T follicular helper cell (primary cell): ENCODE data around the gene PHLDB2.

Experiments used
- DNase-seq: peaks from one replicate; pipeline ENCODE4 v3.0.0-alpha.2; 2020; ENCODE audit warnings: low read depth

Gene PHLDB2

DNA sequence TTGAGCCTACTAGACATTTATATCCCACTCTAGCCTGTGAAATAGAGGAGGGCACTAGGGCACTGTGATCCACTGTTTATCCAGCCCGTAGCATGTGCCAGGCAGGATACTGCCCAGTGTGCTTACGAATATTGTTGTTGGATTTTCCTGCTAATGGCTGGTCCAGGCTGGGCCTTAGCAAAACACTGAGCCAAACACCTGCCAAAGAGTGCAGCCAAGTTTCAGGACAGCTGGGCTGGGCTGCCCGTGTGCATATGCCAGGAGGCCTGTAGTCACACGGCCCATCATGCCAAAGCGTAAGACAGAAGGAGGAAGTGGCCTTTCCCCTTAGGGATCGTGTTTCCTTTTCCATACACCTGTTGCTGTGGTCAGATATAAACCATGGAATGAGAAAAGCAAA, 65.2 kb downstream of the PHLDB2 start:
- no peak for DNase-seq

DNA sequence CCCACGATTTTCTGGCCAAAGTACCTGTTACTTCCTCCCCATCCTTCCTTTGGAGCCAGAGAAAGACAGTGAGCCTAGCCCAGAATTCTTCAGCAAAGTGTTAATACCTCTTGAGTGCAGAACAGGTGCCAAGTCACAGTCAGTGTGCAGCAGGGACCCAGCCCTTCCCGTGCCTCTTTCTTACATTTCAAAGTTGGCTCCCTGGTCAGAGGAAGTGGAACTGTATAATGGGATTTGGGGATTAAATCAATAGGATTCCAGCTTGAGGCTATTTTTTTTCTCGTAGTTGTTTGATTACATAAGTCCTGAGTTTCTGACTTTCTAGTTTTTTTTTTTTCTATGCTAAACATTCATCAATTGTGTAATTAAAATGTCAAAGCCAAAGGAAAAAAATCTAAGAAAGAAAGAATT, 67.2 kb downstream of the PHLDB2 start:
- DNase-seq = no peak

DNA sequence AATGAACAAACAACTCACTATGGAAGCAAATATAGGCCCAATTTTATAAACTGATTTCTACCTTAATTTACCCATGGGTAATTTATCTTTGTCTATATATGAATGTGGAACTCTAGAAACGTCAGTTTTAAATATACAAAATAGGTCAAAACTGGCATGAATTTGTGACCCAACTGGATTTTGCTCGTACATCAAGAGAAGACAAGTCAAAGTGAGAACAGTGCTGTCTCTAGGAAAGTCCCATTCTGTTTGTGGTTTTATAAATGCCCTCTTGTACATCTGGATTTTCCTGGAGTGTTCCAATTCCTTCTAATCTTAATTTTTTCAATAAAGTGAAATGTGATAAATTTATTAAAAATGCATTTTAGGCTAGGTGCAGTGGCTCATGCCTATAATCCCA, 69.5 kb downstream of the PHLDB2 start:
- no peak for DNase-seq

DNA sequence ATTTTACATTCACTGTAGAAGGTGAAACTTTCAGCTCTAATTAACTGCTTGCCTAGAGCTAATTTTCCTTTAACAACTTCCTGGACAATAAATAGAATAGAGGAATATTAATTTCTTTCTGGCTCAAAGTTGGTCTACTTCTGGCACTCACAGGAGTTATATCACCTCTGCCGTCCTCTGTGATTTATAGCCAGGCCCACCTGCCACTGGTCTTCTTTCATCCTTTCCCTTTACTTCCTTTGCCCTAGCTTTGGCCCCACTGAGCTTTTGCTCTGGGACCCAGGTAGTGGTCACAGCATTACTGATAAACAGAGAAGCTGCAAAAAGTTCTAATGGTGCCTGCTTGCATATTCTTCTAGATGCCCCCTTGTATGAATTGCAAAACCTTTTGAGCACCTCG, 70.4 kb downstream of the PHLDB2 start:
- no peak for DNase-seq

DNA sequence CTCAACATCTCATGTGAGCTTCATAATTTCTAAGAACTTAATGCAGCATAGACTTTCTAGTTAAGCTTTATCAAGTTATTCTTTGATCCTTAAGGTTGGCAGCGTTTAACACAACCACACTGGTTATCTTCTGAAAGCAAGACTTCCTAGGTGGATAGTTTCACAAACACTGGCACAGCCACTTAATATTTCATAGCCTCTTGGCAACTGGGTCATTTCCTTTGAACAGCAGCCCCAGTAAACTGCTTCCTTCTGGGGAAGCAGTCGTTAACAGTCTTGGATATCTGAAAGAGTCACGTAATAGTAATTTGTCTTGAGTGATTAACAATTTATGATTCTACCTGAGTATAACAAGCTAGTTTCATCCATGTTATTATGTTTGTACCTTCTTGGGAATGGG, 73.9 kb downstream of the PHLDB2 start:
- no peak for DNase-seq

DNA sequence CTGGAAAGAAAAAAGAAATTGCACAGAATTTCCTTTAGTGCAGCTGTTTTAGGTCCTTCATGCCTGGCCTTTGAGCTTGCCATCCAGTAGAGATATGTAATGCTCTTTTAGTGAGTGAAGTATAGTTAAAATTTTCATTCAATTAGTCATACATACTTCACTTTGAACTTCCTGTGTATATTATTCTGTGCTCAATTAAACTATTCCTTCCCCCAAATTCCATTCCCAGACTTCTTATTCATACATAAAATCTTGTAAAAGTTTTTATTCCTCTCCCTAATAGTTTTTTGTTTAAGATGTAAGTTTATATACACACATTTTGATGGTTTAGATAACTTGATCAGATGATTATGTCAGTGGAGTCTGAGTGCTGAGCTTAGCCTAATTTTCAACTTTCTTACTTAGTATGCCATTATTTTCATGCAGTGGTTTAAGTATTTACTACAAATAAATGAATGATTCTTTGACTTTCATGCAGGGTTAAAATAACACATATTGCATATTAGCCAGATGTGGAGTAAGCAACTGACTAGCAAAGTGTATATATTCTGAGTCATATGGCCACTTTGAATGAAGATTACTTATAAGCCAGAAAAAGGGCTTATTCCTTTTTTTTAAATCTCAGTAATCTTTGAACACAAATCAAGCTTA, 77.3 kb downstream of the PHLDB2 start:
- DNase-seq = no peak

DNA sequence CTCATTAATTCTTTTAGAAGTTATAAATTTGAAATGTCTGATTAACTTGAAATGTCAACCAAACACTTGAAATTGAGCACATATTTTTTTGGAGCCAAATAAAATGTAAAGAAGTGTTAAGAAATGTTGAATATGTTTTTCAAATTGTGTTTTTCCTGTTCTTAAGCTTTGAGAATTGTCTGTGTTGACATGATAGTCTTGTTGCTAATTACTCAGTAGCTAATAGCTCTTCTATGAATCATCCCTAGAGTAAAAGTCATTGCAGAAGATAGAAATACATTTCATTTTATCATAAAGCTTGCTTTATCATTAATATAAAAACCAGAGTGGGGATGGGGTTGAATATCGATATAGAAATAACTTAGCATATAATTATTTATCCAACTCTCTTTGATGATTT, 77.9 kb downstream of the PHLDB2 start:
- DNase-seq = no peak

DNA sequence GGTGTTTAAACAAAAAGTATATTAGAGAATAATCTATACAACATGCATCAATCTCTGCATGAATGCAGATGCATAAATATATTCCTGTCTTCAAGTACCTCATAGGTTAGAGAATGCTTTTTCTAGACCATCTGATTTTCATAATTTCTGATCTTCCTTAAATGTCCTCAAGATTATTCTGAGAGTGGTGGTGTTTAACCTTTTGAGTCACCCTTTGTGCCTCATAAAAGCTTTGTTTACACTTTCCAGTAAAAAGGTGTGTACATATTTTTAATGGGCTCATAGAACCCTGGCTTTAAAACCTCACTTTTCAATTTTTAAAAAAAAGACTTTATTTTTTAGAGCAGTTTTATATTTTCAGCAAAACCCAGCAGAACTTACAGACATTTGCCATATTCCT, 78.8 kb downstream of the PHLDB2 start:
- DNase-seq = no peak

DNA sequence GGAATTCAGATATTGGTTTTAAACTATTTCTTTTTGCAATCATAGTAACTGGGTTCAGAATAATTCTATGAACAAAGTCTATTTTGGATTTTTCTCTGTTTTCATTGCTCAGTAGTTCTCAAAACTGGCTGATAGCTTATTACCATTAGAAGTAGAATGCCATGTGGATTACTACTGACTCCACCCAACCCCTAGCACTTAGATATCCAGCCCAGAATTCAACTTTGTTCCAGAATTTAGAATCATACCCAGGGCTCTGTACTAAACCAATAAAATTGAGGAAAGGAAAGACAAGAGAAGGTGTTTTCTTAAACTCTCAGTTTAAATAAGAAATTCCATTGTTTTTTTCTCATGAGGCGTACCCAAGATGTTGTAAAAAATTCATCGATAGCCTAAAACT, 80.8 kb downstream of the PHLDB2 start:
- no peak for DNase-seq

DNA sequence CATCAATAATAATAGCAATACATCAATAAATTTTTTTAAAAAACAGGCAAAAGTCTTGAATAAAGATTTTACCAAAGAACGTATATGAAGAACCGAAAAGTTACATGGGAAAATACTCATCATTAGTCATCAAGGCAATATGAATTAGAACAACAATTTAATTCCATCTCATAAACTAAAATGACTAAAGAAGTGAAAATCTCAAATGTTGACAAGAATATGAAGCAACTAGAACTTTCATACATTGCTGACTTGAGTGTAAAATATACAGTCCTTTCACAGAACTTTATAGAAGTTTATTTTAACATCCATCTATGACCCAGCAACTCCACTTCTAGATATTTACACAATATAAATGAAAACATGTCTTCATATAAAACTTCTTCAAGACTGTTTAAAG, 84.5 kb downstream of the PHLDB2 start:
- no peak for DNase-seq

DNA sequence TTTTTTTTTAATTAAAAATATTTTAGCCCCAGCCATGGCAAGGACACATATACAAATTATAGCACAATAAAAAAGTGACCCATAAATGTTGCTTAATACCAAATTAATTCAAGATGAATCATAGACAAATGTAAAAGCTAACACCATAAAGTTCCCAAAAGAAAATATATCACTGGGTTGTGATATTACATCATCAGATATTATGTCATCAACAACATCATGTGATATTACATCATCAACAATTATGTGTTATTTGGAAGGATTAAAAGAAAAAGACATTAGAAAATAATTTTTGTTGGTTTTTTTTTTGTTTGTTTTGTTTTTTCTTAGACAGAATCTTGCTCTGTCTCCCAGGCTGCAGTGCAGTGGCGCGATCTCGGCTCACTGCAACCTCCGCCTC, 85.3 kb downstream of the PHLDB2 start:
- no peak for DNase-seq

DNA sequence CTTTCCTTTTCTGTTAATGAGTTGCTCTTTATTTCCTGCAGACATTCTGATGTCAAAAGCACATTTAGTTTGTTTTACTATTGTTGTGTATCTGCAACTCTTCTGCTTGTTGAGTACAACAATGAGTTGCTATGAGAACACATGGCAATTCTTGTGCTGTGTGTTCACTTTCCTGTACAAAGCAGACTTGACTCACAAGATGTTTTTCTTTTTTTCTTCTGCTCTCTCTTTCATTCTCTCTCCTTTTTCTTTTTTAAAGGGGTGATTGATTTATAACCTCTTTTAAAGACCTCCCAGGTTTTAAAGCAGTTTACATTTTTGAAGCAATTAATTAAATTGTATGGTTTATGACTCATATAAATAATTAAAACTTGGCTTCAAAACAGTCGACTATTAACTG, 88.2 kb downstream of the PHLDB2 start:
- no peak for DNase-seq

DNA sequence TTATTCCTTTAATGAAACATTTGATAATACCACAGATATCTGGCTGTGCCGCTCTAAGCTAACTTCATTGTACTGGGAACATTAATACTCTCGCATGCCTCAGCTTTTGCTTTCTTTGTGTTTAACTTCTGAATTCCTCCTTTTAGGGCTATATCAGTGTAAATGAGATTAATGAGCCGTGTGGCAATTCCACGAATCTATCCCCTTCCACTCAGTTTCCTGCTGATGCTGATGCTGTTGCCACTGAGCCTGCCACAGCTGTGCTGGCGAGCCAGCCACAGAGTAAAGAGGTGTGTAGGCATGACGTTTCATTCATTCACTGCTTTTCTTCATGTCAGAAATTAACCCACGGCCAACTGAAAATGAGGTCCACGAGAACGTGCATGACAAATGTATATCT, 89.7 kb downstream of the PHLDB2 start:
- no peak for DNase-seq

DNA sequence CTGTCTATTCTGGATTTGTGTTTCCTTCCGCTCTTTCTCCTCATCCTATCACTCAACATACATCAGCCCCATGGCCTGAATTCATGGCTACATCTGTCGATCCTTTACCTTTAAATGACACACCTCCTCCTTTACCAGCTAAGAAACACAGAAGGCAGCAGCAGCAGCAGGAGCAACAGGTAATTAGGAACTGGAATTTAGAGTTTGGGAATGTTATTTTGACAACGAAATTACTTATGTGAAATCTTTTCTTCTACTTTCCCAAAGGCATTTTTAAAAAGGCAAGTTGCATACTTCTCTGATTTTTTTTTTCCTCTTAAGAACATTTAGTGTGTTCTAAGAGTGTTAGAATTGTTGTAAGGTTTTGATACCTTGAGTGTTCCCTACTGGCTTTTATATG, 90.6 kb downstream of the PHLDB2 start:
- DNase-seq = no peak

DNA sequence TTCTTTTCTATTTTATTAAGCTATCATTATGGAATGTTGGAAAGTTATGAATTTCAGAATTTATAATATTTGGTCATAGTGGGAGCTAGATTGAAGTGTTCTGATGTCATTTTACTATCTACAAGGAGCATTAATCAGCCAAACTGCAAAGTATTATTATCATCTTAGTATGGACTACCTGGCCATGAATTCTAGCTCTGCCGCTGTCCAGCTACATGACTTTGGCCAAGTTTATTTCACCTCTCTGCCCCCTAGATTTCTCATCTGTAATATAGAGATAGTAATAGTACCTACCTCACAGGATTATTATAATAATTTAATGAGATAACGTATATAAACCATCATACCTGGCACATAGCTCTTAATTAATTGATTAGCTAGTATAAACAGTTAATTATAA, 92.0 kb downstream of the PHLDB2 start:
- no peak for DNase-seq

DNA sequence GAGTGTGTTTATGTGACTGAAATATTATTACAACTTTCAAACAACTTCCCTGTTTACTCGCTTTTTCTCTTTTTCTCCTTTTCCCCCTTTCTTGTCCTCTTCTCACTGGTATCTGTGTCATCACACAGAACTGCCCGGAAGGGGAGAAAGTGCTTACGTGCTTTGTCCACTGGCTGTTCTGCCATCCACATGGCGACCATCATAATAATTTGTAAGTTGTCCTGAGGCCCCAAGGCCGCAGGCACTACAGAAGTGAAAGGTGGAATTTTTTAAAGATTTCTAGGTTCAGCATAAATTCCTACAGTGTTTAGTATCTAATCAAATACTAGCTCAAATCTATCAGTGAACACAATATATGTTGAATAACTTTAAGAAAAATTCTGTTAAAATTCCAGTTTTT, 93.0 kb downstream of the PHLDB2 start:
- no peak for DNase-seq

DNA sequence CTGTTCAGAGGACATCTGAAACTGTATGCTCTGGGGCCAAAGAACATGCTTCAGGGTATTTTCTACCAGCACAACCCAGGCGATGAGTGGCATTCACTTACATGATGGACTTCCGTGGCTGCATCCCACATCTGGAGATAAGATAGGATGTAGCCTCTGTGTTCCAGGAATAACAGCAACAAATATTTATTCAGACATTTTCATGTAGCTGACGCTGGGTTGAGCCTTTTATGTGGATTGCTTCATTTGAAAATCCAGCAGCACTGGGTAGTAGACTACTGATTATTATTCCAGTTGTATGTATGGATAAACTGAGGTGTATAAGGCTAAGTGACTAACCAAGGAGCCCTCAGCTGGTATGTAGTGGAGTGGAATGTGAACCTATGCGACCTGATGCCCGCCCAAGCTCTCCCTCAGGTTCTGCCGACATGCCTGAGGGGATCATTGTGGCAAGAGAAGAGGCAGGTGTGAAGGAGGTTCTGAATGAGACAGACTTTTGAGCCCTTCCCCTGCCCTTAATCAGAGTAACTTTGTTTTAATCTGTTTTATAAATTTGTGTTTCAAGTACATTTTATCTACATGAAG, 93.9 kb downstream of the PHLDB2 start:
- DNase-seq = no peak

DNA sequence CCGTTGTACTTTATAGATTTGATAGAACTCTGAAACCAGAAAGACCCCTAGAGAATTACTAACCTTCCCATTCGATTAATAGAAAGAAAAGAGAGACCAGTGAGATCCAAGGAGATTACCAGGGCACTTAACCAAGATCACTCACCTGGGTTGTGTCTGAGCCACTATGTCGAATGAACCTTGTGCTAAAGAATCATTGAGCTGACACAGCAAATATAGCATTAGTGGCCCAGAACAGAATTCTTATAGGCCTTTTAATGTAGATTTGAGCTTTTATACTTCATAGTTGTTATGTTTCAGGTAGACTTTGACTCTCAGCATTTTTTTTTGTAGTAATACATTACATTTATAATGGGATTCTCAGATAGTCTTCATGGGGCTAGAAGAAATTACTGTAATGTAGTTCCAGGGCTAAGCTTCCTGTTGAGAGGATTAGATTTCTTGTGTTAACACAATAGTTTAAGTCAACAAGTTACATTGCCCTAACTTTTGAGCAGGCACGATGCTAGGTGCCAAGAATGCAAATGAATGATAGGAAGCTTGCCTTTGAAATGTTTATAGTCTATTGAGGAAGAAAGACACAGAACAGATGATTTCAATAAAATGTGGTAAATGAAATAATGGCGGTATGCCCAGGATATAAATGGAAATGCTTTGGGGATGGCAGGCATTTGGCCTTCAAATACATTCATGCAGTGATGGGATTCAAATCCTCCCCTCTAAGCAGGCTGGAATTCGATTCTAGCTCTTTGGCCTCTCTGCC, 95.3 kb downstream of the PHLDB2 start:
- DNase-seq = no peak

DNA sequence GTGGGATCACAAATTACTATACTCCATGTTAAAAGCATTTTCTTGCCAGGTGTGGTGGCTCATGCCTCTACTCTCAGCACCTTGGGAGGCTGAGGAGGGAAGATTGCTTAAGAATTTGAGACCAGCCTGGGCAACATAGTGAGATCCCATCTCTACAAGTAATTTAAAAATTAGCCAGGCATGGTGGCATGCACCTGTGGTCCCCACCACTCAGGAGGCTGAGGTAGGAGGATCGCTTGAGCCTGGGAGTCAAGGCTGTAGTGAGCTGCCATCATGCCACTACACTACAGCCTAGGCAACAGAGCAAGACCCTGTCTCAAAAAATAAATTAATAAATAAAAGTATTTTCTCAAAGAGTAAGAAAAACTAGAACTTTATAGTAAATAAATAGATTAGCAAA, 96.8 kb downstream of the PHLDB2 start:
- no peak for DNase-seq

DNA sequence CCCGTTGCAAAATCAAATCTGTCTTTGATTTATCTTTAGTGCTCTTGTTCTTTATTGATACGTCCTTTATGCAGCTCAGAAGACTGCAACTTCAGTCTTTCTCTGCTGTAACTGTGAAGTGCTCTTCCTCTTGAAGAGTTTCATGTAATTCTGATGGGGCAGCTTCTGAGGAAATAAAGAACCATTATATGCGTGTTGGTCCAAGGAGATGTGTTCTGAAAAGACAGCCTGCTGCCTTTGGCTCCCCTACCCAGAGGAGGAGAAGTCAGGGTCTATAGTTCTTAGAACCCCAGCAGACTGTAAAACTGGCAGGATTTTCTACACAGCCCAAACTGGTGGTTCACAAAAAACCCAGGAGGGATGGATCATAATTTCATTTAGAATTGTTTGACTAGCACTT, 97.4 kb downstream of the PHLDB2 start:
- DNase-seq = no peak

DNA sequence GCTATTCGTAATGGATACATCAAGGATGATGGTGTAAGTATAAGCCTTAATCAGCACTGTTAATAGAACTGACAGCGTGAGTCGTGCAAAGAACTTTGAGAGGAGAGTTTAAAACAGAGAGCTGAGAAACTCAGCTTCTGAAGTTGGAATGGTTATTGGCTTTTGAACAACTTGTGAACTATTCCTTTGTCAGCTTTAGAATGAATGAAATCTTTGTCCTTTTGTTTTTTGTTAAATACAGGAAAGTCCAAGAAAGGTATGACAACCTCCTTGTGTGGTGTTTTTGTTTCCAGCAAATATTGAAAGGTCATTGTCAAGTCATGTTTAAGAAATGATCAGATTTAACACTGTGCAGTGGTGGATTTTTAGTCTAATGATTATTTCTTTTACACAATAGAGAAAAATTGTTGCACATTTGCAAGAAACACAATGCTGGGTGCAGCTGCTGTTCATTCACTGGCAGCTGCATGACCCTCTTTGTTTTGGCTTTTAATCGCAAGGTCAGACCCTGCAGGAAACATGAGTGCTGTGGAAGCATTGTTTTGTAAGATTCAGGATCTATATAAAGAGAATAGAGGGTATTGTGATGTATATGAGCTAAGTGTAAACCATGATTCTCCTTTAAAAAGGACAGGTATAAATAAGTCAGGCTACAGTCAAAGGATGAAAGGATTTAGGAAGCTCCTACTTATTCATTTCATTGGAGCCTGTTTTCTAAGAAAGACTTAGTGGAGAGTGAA, 98.1 kb downstream of the PHLDB2 start:
- DNase-seq = no peak

DNA sequence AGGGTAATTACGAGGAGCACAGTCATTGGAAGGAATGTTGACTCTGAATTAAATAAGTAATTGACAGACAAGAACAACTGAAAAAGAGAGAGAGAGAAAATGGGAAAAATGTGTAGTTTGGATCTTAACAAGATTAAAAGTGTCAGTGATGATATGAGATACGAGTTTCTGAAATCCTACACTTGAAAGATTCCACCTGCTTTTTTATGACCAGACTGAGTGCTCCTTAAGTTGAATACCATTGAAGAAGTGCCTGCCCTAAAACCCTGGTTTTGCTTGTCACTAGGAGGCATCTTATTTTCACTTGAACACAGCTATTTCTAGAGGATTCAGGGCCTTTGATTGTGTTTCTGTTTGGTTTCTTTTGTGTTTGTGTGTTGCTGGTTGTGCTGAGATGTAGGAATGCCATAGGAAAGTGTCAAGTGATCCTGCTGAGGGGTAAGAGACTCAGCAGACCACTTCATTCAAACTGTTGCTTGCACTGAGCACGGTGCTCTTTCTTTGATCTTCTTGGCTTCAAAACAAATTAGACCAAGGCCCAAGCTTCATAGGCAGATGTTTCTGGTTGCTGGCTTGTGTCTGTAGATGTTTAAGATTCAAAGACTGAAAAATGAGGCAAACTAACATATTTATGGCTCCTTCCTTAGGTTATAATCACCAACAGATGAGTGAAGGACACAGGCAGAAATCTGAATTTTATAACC, 102.5 kb downstream of the PHLDB2 start:
- no peak for DNase-seq
